Spinal cord (tissue), 10 donors: Measurements from ENCODE around the gene DDX4. TPM values are rescaled to one million over a fixed set of nuclear protein-coding genes. Genes with fewer than 3 reads are reported as not detected.
A peak's percentile ranks its signal among the peaks of the same experiment; 100 is the strongest.
"Not testable (repeated sequence)": the region's sequence is repeated elsewhere in the genome, so short reads cannot be mapped to it uniquely, and the experiment has no call there.

Source experiments
- DNase-seq, 6 donors: peaks; one replicate each; pipeline versions ENCODE4 v3.0.0 to v3.0.0-alpha.2; 2013 to 2015; ENCODE audit warnings: low spot score in 6 of 6, low read depth in 4 of 6
- H3K27ac ChIP-seq: one replicate; pipeline ENCODE4 v1.5.1; 2013; ENCODE audit warnings: low read depth, low read length, control low read depth
- H3K27me3 ChIP-seq: one replicate; pipeline ENCODE4 v1.6.1; 2013; ENCODE audit warnings: low read length; ENCODE audit not compliant: control insufficient read depth, insufficient read depth
- H3K36me3 ChIP-seq: one replicate; pipeline ENCODE4 v1.6.1; 2013; ENCODE audit warnings: low read length; ENCODE audit not compliant: control insufficient read depth, insufficient read depth
- H3K4me1 ChIP-seq: one replicate; pipeline ENCODE4 v1.6.1; 2013; ENCODE audit warnings: low read length; ENCODE audit not compliant: control insufficient read depth, insufficient read depth
- H3K4me3 ChIP-seq: one replicate; pipeline ENCODE4 v1.5.1; 2013; ENCODE audit warnings: low read depth, low read length, control low read depth
- H3K9me3 ChIP-seq: one replicate; pipeline ENCODE4 v1.6.1; 2013; ENCODE audit warnings: low read length; ENCODE audit not compliant: control insufficient read depth, insufficient read depth
- WGBS: methylation state at CpG from one replicate; pipeline ENCODE4 v1.1.5; 2013; ENCODE audit warnings: missing lambda C conversion rate; ENCODE audit not compliant: insufficient coverage; 5-methylcytosine and 5-hydroxymethylcytosine counted together
- polyA plus RNA-seq, 2 donors: library from polyadenylated mRNA; unstranded; fragments of 120-200 nt; gene quantifications; one replicate each; pipeline ENCODE4 v1.2.1, GENCODE V29; 2013; ENCODE audit not compliant: insufficient read length in 2 of 2
- total RNA-seq, 2 donors: library from RNA; depleted of rRNA in 1 of 2; stranded (reverse); fragments of 120-200 nt in 1 of 2; fragments of >200 nt in 1 of 2; gene quantifications; one replicate each; pipeline versions ENCODE4 v1.2.3 to v1.2.4, GENCODE V29; 2013 to 2014
- donor health status: healthy.

The DDX4 gene
- total and polyA plus RNA-seq, 4 donors: 0.10 to 0.30 (median 0.24) TPM; not detected in 1

GRCh38 chr5:55719026-55719425 lies 18.8 kb upstream of the DDX4 start:
- not testable (repeated sequence) for DNase-seq, H3K27me3 ChIP-seq
- WGBS: no CpG with 5 or more reads among the region's 2 CpGs

GRCh38 chr5:55720188-55720703 lies 17.6 kb upstream of the DDX4 start:
- Histone ChIP-seq H3K27me3 (no peaks in the 10 kb centered on the region), H3K4me3 (no peak overlapping the region), H3K9me3 (no peaks in the 10 kb centered on the region), H3K27ac (no peak overlapping the region), H3K36me3 (no peaks in the 10 kb centered on the region), H3K4me1 (no peaks in the 10 kb centered on the region)
- WGBS: no CpG with 5 or more reads among the region's 3 CpGs
- DNase-seq: no peak

More at GRCh38 chr5:55719026-55719425, 18.8 kb upstream of the DDX4 start:
- H3K9me3 ChIP-seq, H3K4me3 ChIP-seq, H3K27ac ChIP-seq, H3K36me3 ChIP-seq, H3K4me1 ChIP-seq: not testable (repeated sequence)

- WGBS: 65% methylated on average over 2 of the region's 4 CpGs
Measured at GRCh38 chr5:55724281-55724680, 13.6 kb upstream of the DDX4 start.

GRCh38 chr5:55731848-55732247 lies 6.0 kb upstream of the DDX4 start:
- Histone ChIP-seq H3K4me1 (no peaks in the 10 kb centered on the region), H3K9me3 (no peaks in the 10 kb centered on the region), H3K27me3 (no peaks in the 10 kb centered on the region), H3K4me3 (no peak overlapping the region), H3K27ac (no peak overlapping the region), H3K36me3 (no peaks in the 10 kb centered on the region)
- DNase-seq: no peak
- WGBS: 100% methylated on average over 1 of the region's 3 CpGs

More at GRCh38 chr5:55724281-55724680, 13.6 kb upstream of the DDX4 start:
- H3K4me3 ChIP-seq: no peak overlapping the region
- H3K4me1 ChIP-seq: no peaks in the 10 kb centered on the region
- no peaks in the 10 kb centered on the region for H3K27me3 ChIP-seq
- peak in 1 of 6 donors; percentile 1 for DNase-seq
- no peaks in the 10 kb centered on the region for H3K36me3 ChIP-seq
- no peaks in the 10 kb centered on the region for H3K9me3 ChIP-seq
- no peak overlapping the region for H3K27ac ChIP-seq

- no peak overlapping the region for H3K4me3 ChIP-seq
- no peak overlapping the region for H3K27ac ChIP-seq
- H3K27me3 ChIP-seq: no peaks in the 10 kb centered on the region
- DNase-seq: no peak
- no peaks in the 10 kb centered on the region for H3K9me3 ChIP-seq
- no peaks in the 10 kb centered on the region for H3K4me1 ChIP-seq
- H3K36me3 ChIP-seq: no peaks in the 10 kb centered on the region
Measured at GRCh38 chr5:55732585-55732984, 5.3 kb upstream of the DDX4 start.

GRCh38 chr5:55734658-55735057 lies 3.2 kb upstream of the DDX4 start:
- H3K4me3 ChIP-seq: no peak overlapping the region
- H3K36me3 ChIP-seq: no peaks in the 10 kb centered on the region
- no peaks in the 10 kb centered on the region for H3K4me1 ChIP-seq
- no peak for DNase-seq
- H3K9me3 ChIP-seq: no peaks in the 10 kb centered on the region
- H3K27ac ChIP-seq: no peak overlapping the region
- WGBS: no CpG with 5 or more reads among the region's 1 CpG
- no peaks in the 10 kb centered on the region for H3K27me3 ChIP-seq

- DNase-seq: no peak
- Histone ChIP-seq H3K27me3 (no peaks in the 10 kb centered on the region), H3K36me3 (no peaks in the 10 kb centered on the region), H3K4me1 (no peaks in the 10 kb centered on the region), H3K9me3 (no peaks in the 10 kb centered on the region), H3K27ac (no peak overlapping the region), H3K4me3 (no peak overlapping the region)
- WGBS: 93% methylated on average over 3 of the region's 3 CpGs
Measured at GRCh38 chr5:55742778-55743177, 4.9 kb downstream of the DDX4 start.

GRCh38 chr5:55747778-55748318 lies 10.0 kb downstream of the DDX4 start:
- no peak for DNase-seq
- Histone ChIP-seq H3K36me3 (no peaks in the 10 kb centered on the region), H3K4me1 (no peaks in the 10 kb centered on the region), H3K27ac (no peak overlapping the region), H3K9me3 (no peaks in the 10 kb centered on the region), H3K27me3 (no peaks in the 10 kb centered on the region), H3K4me3 (no peak overlapping the region)
- no CpG with 5 or more reads among the region's 2 CpGs for WGBS

- Histone ChIP-seq H3K4me3 (no peak overlapping the region), H3K27ac (no peak overlapping the region), H3K27me3 (no peaks in the 10 kb centered on the region), H3K9me3 (no peaks in the 10 kb centered on the region), H3K36me3 (no peaks in the 10 kb centered on the region), H3K4me1 (no peaks in the 10 kb centered on the region)
- DNase-seq: no peak
- WGBS: 40% methylated on average over 1 of the region's 2 CpGs
Measured at GRCh38 chr5:55749387-55749786, 11.5 kb downstream of the DDX4 start.

- DNase-seq: no peak
- H3K9me3 ChIP-seq: no peaks in the 10 kb centered on the region
- H3K36me3 ChIP-seq: no peaks in the 10 kb centered on the region
- H3K4me3 ChIP-seq: no peak overlapping the region
- no peaks in the 10 kb centered on the region for H3K27me3 ChIP-seq
- H3K4me1 ChIP-seq: no peaks in the 10 kb centered on the region
- no peak overlapping the region for H3K27ac ChIP-seq
- no CpG with 5 or more reads among the region's 3 CpGs for WGBS
Measured at GRCh38 chr5:55750063-55750462, 12.2 kb downstream of the DDX4 start.
